ENCODE data around the gene SMDT1.

The SMDT1 gene

DNA sequence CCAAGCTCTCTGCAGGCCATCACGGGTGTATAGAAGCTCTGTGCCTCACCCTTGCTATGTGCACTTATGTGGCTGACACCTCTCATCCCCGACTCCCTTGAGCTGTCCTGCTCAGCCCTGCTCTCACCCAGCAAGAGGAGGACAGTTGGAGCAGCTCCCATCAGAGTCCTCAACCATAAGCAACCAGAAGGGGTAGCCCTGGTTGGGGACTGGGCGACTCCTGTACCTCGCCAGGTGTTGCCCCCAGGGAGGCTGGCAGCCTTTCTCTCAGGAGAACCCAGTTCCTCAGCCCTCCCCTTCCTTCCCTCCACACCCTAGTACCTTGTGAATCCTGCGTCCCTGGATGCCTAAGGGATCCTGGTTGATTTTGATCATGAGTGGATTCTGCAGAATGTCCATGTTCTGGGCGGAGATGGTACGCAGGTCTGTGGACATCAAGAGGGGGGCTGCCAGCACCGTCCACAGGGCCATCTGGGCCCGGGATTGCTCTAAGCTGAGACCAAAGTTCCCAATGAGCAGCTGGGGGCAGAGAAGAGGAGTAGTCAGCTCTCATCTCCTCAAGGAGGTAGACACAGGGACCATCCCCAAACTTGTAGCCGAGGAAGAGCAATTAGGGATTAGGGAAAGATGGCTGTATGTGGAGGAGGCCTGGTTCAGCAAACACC is 16.9 kb upstream of the SMDT1 start:
- no peak overlapping the region for H3K27ac Mint-ChIP-seq
- H3K4me3 Mint-ChIP-seq: no peak overlapping the region
- no peaks in the 10 kb centered on the region for H3K27me3 Mint-ChIP-seq (ENCODE audit: low read depth)
- peaks cover 55% of the 10 kb centered on the region for H3K36me3 Mint-ChIP-seq (ENCODE audit: low read depth)
- TF ChIP-seq, protein P1, sequence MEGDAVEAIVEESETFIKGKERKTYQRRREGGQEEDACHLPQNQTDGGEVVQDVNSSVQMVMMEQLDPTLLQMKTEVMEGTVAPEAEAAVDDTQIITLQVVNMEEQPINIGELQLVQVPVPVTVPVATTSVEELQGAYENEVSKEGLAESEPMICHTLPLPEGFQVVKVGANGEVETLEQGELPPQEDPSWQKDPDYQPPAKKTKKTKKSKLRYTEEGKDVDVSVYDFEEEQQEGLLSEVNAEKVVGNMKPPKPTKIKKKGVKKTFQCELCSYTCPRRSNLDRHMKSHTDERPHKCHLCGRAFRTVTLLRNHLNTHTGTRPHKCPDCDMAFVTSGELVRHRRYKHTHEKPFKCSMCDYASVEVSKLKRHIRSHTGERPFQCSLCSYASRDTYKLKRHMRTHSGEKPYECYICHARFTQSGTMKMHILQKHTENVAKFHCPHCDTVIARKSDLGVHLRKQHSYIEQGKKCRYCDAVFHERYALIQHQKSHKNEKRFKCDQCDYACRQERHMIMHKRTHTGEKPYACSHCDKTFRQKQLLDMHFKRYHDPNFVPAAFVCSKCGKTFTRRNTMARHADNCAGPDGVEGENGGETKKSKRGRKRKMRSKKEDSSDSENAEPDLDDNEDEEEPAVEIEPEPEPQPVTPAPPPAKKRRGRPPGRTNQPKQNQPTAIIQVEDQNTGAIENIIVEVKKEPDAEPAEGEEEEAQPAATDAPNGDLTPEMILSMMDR (IDR thresholded peaks at IDR 0.05; ENCODE audit: unreplicated experiment in 3 of 3): no peak
- no peaks in the 10 kb centered on the region for H3K4me1 Mint-ChIP-seq
- H3K9me3 Mint-ChIP-seq: peaks cover 5% of the 10 kb centered on the region

DNA sequence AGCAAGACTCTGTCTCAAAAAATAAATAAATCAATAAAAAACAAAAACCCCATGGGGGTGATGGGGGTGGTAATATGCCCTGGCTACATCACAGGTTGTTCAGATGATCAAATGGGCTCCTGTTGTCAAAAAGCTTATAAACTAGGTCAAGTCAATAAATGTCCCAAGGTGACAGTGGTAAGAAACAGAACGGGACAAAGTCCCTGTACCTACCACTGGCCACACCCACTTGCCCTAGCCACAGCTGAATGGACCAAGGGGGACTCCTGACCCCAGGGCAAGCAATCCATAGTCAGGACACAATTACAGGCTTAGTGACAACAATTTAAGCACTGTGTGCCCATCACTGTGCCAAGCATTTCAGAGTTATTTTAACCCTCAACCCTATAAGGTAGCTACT is 14.9 kb upstream of the SMDT1 start:
- Mint-ChIP-seq H3K4me1 (no peaks in the 10 kb centered on the region), H3K27me3 (ENCODE audit: low read depth) (no peaks in the 10 kb centered on the region), H3K9me3 (no peaks in the 10 kb centered on the region), H3K27ac (no peak overlapping the region), H3K36me3 (ENCODE audit: low read depth) (peaks cover 38% of the 10 kb centered on the region), H3K4me3 (no peak overlapping the region)
- TF ChIP-seq, protein P1 (IDR thresholded peaks at IDR 0.05; ENCODE audit: unreplicated experiment in 3 of 3): no peak

DNA sequence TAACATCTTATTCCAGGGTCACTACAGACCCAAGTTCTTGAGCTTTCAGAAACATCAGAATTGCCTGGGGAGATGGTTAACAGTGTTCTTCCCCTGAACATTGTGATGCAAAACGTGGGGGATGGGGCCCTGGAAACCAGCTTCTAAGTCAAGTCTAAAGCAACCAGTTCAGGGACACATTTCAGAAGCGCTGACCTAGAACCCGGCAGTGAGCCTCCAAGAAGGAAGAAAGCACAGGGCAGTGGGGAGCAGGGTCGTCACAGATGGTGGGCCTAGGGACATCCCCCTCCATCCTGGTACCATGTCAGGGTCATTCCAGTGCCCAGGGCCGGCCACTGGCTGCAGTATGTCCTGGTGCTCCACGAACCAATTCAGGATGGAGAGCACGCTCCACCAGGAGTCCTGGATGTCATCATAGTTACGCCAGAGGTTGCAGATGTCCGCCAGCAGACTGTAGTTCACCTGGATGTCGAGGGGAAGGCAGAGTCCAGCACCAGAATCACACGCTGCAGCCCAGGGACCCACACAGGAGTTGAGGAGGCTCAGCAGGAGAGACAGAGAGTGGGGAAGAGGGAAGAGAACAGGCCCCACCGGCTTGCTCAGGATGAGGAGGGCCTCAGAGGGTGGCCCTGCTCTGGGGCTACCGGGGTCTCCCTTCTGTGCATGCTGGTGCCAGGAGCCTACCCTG is 13.9 kb upstream of the SMDT1 start:
- Mint-ChIP-seq H3K27ac (no peak overlapping the region), H3K4me3 (peak overlapping the region in 1 of 3 experiments; percentile 35), H3K27me3 (ENCODE audit: low read depth) (no peaks in the 10 kb centered on the region), H3K9me3 (no peaks in the 10 kb centered on the region), H3K36me3 (ENCODE audit: low read depth) (peaks cover 33% of the 10 kb centered on the region), H3K4me1 (peaks cover 1% of the 10 kb centered on the region)
- TF ChIP-seq, protein P1 (IDR thresholded peaks at IDR 0.05; ENCODE audit: unreplicated experiment in 3 of 3): no peak

DNA sequence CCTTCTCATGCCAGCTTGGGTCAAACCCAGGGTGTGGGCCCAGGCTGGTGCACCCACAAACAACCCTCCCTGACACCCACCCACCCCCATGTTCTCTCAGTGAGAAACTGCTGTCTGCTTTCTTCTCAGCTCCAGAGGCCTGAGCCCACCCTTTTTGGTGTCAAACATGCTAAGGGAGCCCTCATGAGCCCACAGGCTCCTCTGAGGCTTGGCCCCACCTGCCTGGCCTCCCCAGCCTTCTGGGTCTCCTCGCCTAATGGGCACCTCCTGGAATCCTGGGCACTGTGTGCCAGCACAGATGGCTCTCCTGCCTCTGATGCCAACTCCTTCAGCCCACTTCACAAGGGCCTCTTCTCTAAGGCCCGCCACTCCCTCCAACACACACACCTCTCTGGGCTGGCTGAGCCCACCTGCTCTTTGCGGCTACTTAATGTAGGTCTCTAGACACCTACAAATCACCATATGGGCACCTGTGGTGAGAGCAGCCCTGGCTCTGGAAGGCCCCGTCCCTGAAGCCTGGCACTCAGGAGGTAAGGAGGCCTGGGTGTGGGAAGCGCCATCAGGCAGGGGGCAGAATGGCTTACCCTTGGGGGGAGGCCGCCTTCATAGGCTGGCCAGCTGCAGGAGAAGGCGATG is 13.3 kb upstream of the SMDT1 start:
- Mint-ChIP-seq H3K9me3 (no peaks in the 10 kb centered on the region), H3K27ac (no peak overlapping the region), H3K27me3 (ENCODE audit: low read depth) (no peaks in the 10 kb centered on the region), H3K36me3 (ENCODE audit: low read depth) (peaks cover 28% of the 10 kb centered on the region), H3K4me3 (no peak overlapping the region), H3K4me1 (peaks cover 8% of the 10 kb centered on the region)
- TF ChIP-seq, protein P1 (IDR thresholded peaks at IDR 0.05; ENCODE audit: unreplicated experiment in 3 of 3): no peak

DNA sequence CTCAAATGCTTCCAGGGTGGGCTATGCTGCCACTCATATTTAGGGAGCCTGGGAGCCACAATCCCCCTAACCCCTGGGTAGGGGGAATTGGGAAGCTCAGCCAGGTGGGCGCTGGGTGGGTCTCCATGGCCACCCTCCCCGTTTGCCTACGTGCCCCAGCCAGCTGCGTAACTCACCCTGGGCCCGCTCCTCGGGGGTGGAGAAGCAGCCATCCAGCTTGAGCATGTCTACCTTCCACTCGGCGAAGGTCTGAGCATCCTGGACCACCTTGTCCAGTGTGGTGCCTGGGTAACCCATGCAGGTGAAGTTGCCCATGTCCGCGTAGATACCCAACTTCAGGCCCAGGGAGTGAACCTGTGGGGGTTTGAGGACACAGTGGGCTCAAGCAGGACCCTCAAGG is 12.6 kb upstream of the SMDT1 start:
- H3K9me3 Mint-ChIP-seq: no peaks in the 10 kb centered on the region
- peaks cover 25% of the 10 kb centered on the region for H3K36me3 Mint-ChIP-seq (ENCODE audit: low read depth)
- peaks cover 15% of the 10 kb centered on the region for H3K4me1 Mint-ChIP-seq
- TF ChIP-seq, protein P1 (IDR thresholded peaks at IDR 0.05; ENCODE audit: unreplicated experiment in 3 of 3): no peak
- H3K4me3 Mint-ChIP-seq: no peak overlapping the region
- no peak overlapping the region for H3K27ac Mint-ChIP-seq
- H3K27me3 Mint-ChIP-seq (ENCODE audit: low read depth): no peaks in the 10 kb centered on the region
